Smooth muscle cell of the brain vasculature (primary cell): ENCODE results near the gene DNAJC3.
"Not testable (repeated sequence)": the region's sequence is repeated elsewhere in the genome, so short reads cannot be mapped to it uniquely, and the experiment has no call there.

Source experiments
- DNase-seq: peaks from one replicate; pipeline ENCODE4 v3.0.0-alpha.2; 2012; ENCODE audit warnings: low read depth, low spot score

DNAJC3 gene

GRCh38 chr13:95671597-95671996 lies 5.3 kb upstream of the DNAJC3 start:
- DNase-seq: no peak

- DNase-seq: no peak
Observed at GRCh38 chr13:95676105-95676761, 706 bp upstream of the DNAJC3 start.

- DNase-seq: no peak
Observed at GRCh38 chr13:95677564-95678266, 776 bp downstream of the DNAJC3 start.

GRCh38 chr13:95678967-95679366 lies 2.0 kb downstream of the DNAJC3 start:
- DNase-seq: no peak

GRCh38 chr13:95679722-95680121 lies 2.8 kb downstream of the DNAJC3 start:
- DNase-seq: no peak

- no peak for DNase-seq
Observed at GRCh38 chr13:95684418-95684817, 7.5 kb downstream of the DNAJC3 start.

- not testable (repeated sequence) for DNase-seq
Observed at GRCh38 chr13:95684960-95685359, 8.0 kb downstream of the DNAJC3 start.

GRCh38 chr13:95689582-95689926 lies 12.6 kb downstream of the DNAJC3 start:
- no peak for DNase-seq

GRCh38 chr13:95690986-95691385 lies 14.0 kb downstream of the DNAJC3 start:
- DNase-seq: not testable (repeated sequence)

GRCh38 chr13:95697052-95697680 lies 20.2 kb downstream of the DNAJC3 start:
- no peak for DNase-seq

- no peak for DNase-seq
Observed at GRCh38 chr13:95698047-95698749, 21.3 kb downstream of the DNAJC3 start.

- no peak for DNase-seq
Observed at GRCh38 chr13:95703576-95703975, 26.6 kb downstream of the DNAJC3 start.

- DNase-seq: no peak
Observed at GRCh38 chr13:95704510-95704909, 27.6 kb downstream of the DNAJC3 start.

- no peak for DNase-seq
Observed at GRCh38 chr13:95706356-95706755, 29.4 kb downstream of the DNAJC3 start.

- no peak for DNase-seq
Observed at GRCh38 chr13:95707035-95707434, 30.1 kb downstream of the DNAJC3 start.

- DNase-seq: no peak
Observed at GRCh38 chr13:95707442-95708390, 30.8 kb downstream of the DNAJC3 start.

GRCh38 chr13:95708391-95708774 lies 31.4 kb downstream of the DNAJC3 start:
- no peak for DNase-seq

GRCh38 chr13:95708811-95709500 lies 32.0 kb downstream of the DNAJC3 start:
- DNase-seq: no peak

- no peak for DNase-seq
Observed at GRCh38 chr13:95710313-95710712, 33.4 kb downstream of the DNAJC3 start.

GRCh38 chr13:95712846-95713245 lies 35.9 kb downstream of the DNAJC3 start:
- not testable (repeated sequence) for DNase-seq

- no peak for DNase-seq
Observed at GRCh38 chr13:95713651-95714050, 36.7 kb downstream of the DNAJC3 start.
